Measurements from ENCODE around the gene SLC23A2.

The SLC23A2 gene

GRCh38 chr20:4876731-4877130 is 124.6 kb downstream of the SLC23A2 start:
- Histone ChIP-seq H3K14ac (ENCODE audit: low read length) (no peak overlapping the region), H3K79me1 (ENCODE audit: low read depth, low read length) (no peaks in the 10 kb centered on the region), H3K9ac (ENCODE audit: low read depth, low read length, poor library complexity) (no peak overlapping the region), H3K4me3 (ENCODE audit: low read length in 2 of 2) (no peak overlapping the region), H2BK12ac (ENCODE audit: low read length) (no peak overlapping the region), H4K91ac (ENCODE audit: low read depth, low read length, poor library complexity) (no peak overlapping the region), H2AK5ac (ENCODE audit: low read depth, low read length) (no peak overlapping the region), H4K8ac (ENCODE audit: low read depth, low read length) (no peak overlapping the region), H3K27me3 (ENCODE audit: control insufficient read depth in 3 of 3, insufficient read depth in 3 of 3, low read depth in 1 of 3, low read length in 3 of 3) (no peaks in the 10 kb centered on the region), H3K18ac (ENCODE audit: low read length) (no peak overlapping the region), H3K23ac (ENCODE audit: low read depth, low read length, poor library complexity) (no peak overlapping the region), H3K4ac (ENCODE audit: low read length) (no peak overlapping the region), H3K36me3 (replicated peaks in 1 of 2; ENCODE audit: control insufficient read depth in 2 of 2, insufficient read depth in 2 of 2, low read length in 2 of 2) (peaks cover 3 to 36% of the 10 kb centered on the region in 2 donors), H2AFZ (ENCODE audit: low read length) (no peak overlapping the region), H2BK120ac (ENCODE audit: low read depth, low read length) (no peak overlapping the region), H3K9me3 (replicated peaks in 1 of 2; ENCODE audit: control insufficient read depth in 2 of 2, insufficient read depth in 1 of 2, low read depth in 1 of 2, low read length in 2 of 2) (no peaks in the 10 kb centered on the region), H2BK5ac (ENCODE audit: low read length) (no peak overlapping the region), H3K4me1 (ENCODE audit: control insufficient read depth in 2 of 2, insufficient read depth in 1 of 2, low read depth in 1 of 2, low read length in 2 of 2) (peaks cover 0 to 9% of the 10 kb centered on the region in 2 donors), H3K4me2 (ENCODE audit: insufficient read depth, low read length, poor library complexity, severe bottlenecking) (no peak overlapping the region), H3K27ac (replicated peaks; ENCODE audit: low read length) (no peak overlapping the region), H2BK15ac (ENCODE audit: low read length) (no peak overlapping the region)
- no peak for DNase-seq (ENCODE audit: low spot score)
- no CpG with 5 or more reads among the region's 5 CpGs for WGBS, 2 donors (ENCODE audit: extremely low coverage in 2 of 2, insufficient read length in 2 of 2, insufficient replicate concordance in 1 of 2)

- Histone ChIP-seq H2BK120ac (ENCODE audit: low read depth, low read length) (no peak overlapping the region), H3K27me3 (ENCODE audit: control insufficient read depth in 3 of 3, insufficient read depth in 3 of 3, low read depth in 1 of 3, low read length in 3 of 3) (no peaks in the 10 kb centered on the region), H2AFZ (ENCODE audit: low read length) (no peak overlapping the region), H2AK5ac (ENCODE audit: low read depth, low read length) (no peak overlapping the region), H3K79me1 (ENCODE audit: low read depth, low read length) (no peaks in the 10 kb centered on the region), H3K4me1 (ENCODE audit: control insufficient read depth in 2 of 2, insufficient read depth in 1 of 2, low read depth in 1 of 2, low read length in 2 of 2) (peaks cover 0 to 9% of the 10 kb centered on the region in 2 donors), H2BK12ac (ENCODE audit: low read length) (no peak overlapping the region), H3K36me3 (replicated peaks in 1 of 2; ENCODE audit: control insufficient read depth in 2 of 2, insufficient read depth in 2 of 2, low read length in 2 of 2) (peaks cover 3 to 33% of the 10 kb centered on the region in 2 donors), H2BK15ac (ENCODE audit: low read length) (no peak overlapping the region), H4K91ac (ENCODE audit: low read depth, low read length, poor library complexity) (no peak overlapping the region), H3K18ac (ENCODE audit: low read length) (no peak overlapping the region), H3K9me3 (replicated peaks in 1 of 2; ENCODE audit: control insufficient read depth in 2 of 2, insufficient read depth in 1 of 2, low read depth in 1 of 2, low read length in 2 of 2) (no peaks in the 10 kb centered on the region), H3K9ac (ENCODE audit: low read depth, low read length, poor library complexity) (no peak overlapping the region), H2BK5ac (ENCODE audit: low read length) (no peak overlapping the region), H3K23ac (ENCODE audit: low read depth, low read length, poor library complexity) (no peak overlapping the region), H3K4ac (ENCODE audit: low read length) (no peak overlapping the region), H3K4me3 (ENCODE audit: low read length in 2 of 2) (no peak overlapping the region), H4K8ac (ENCODE audit: low read depth, low read length) (no peak overlapping the region), H3K27ac (replicated peaks; ENCODE audit: low read length) (no peak overlapping the region), H3K4me2 (ENCODE audit: insufficient read depth, low read length, poor library complexity, severe bottlenecking) (no peak overlapping the region), H3K14ac (ENCODE audit: low read length) (no peak overlapping the region)
- WGBS, 2 donors (ENCODE audit: extremely low coverage in 2 of 2, insufficient read length in 2 of 2, insufficient replicate concordance in 1 of 2): no CpG with 5 or more reads among the region's 4 CpGs
- no peak for DNase-seq (ENCODE audit: low spot score)
Measured at GRCh38 chr20:4876301-4876700, 125.0 kb downstream of the SLC23A2 start.

- Histone ChIP-seq H4K8ac (ENCODE audit: low read depth, low read length) (no peak overlapping the region), H3K36me3 (replicated peaks in 1 of 2; ENCODE audit: control insufficient read depth in 2 of 2, insufficient read depth in 2 of 2, low read length in 2 of 2) (peaks cover 3 to 32% of the 10 kb centered on the region in 2 donors), H2BK12ac (ENCODE audit: low read length) (no peak overlapping the region), H2BK120ac (ENCODE audit: low read depth, low read length) (no peak overlapping the region), H4K91ac (ENCODE audit: low read depth, low read length, poor library complexity) (no peak overlapping the region), H2BK5ac (ENCODE audit: low read length) (no peak overlapping the region), H3K4ac (ENCODE audit: low read length) (no peak overlapping the region), H2BK15ac (ENCODE audit: low read length) (no peak overlapping the region), H3K4me1 (ENCODE audit: control insufficient read depth in 2 of 2, insufficient read depth in 1 of 2, low read depth in 1 of 2, low read length in 2 of 2) (peaks cover 0 to 7% of the 10 kb centered on the region in 2 donors), H3K27me3 (ENCODE audit: control insufficient read depth in 3 of 3, insufficient read depth in 3 of 3, low read depth in 1 of 3, low read length in 3 of 3) (no peaks in the 10 kb centered on the region), H3K9me3 (replicated peaks in 1 of 2; ENCODE audit: control insufficient read depth in 2 of 2, insufficient read depth in 1 of 2, low read depth in 1 of 2, low read length in 2 of 2) (no peaks in the 10 kb centered on the region), H3K23ac (ENCODE audit: low read depth, low read length, poor library complexity) (no peak overlapping the region), H2AK5ac (ENCODE audit: low read depth, low read length) (no peak overlapping the region), H3K27ac (replicated peaks; ENCODE audit: low read length) (no peak overlapping the region), H3K79me1 (ENCODE audit: low read depth, low read length) (no peaks in the 10 kb centered on the region), H3K4me3 (ENCODE audit: low read length in 2 of 2) (no peak overlapping the region), H3K18ac (ENCODE audit: low read length) (no peak overlapping the region), H2AFZ (ENCODE audit: low read length) (no peak overlapping the region), H3K9ac (ENCODE audit: low read depth, low read length, poor library complexity) (no peak overlapping the region), H3K14ac (ENCODE audit: low read length) (no peak overlapping the region), H3K4me2 (ENCODE audit: insufficient read depth, low read length, poor library complexity, severe bottlenecking) (no peak overlapping the region)
- WGBS, 2 donors (ENCODE audit: extremely low coverage in 2 of 2, insufficient read length in 2 of 2, insufficient replicate concordance in 1 of 2): no CpG with 5 or more reads among the region's 16 CpGs
- no peak for DNase-seq (ENCODE audit: low spot score)
Measured at GRCh38 chr20:4875578-4876067, 125.7 kb downstream of the SLC23A2 start.

- no CpG with 5 or more reads among the region's 2 CpGs for WGBS, 2 donors (ENCODE audit: extremely low coverage in 2 of 2, insufficient read length in 2 of 2, insufficient replicate concordance in 1 of 2)
Measured at GRCh38 chr20:4873396-4873795, 127.9 kb downstream of the SLC23A2 start.

More at GRCh38 chr20:4873396-4873795, 127.9 kb downstream of the SLC23A2 start:
- Histone ChIP-seq H2BK15ac (ENCODE audit: low read length) (no peak overlapping the region), H3K4me1 (ENCODE audit: control insufficient read depth in 2 of 2, insufficient read depth in 1 of 2, low read depth in 1 of 2, low read length in 2 of 2) (peaks cover 0 to 3% of the 10 kb centered on the region in 2 donors), H3K27me3 (ENCODE audit: control insufficient read depth in 3 of 3, insufficient read depth in 3 of 3, low read depth in 1 of 3, low read length in 3 of 3) (no peaks in the 10 kb centered on the region), H2AFZ (ENCODE audit: low read length) (no peak overlapping the region), H3K27ac (replicated peaks; ENCODE audit: low read length) (no peak overlapping the region), H3K36me3 (replicated peaks in 1 of 2; ENCODE audit: control insufficient read depth in 2 of 2, insufficient read depth in 2 of 2, low read length in 2 of 2) (peaks cover 4 to 39% of the 10 kb centered on the region in 2 donors), H2BK5ac (ENCODE audit: low read length) (peak overlapping the region; percentile 62), H3K14ac (ENCODE audit: low read length) (no peak overlapping the region), H3K23ac (ENCODE audit: low read depth, low read length, poor library complexity) (no peak overlapping the region), H2AK5ac (ENCODE audit: low read depth, low read length) (no peak overlapping the region), H3K4me2 (ENCODE audit: insufficient read depth, low read length, poor library complexity, severe bottlenecking) (no peak overlapping the region), H2BK12ac (ENCODE audit: low read length) (no peak overlapping the region), H3K4ac (ENCODE audit: low read length) (no peak overlapping the region), H4K8ac (ENCODE audit: low read depth, low read length) (no peak overlapping the region), H3K9me3 (replicated peaks in 1 of 2; ENCODE audit: control insufficient read depth in 2 of 2, insufficient read depth in 1 of 2, low read depth in 1 of 2, low read length in 2 of 2) (no peaks in the 10 kb centered on the region), H3K4me3 (ENCODE audit: low read length in 2 of 2) (no peak overlapping the region), H2BK120ac (ENCODE audit: low read depth, low read length) (no peak overlapping the region), H3K9ac (ENCODE audit: low read depth, low read length, poor library complexity) (no peak overlapping the region), H4K91ac (ENCODE audit: low read depth, low read length, poor library complexity) (no peak overlapping the region), H3K79me1 (ENCODE audit: low read depth, low read length) (no peaks in the 10 kb centered on the region), H3K18ac (ENCODE audit: low read length) (peak overlapping the region; percentile 25)
- DNase-seq (ENCODE audit: low spot score): no peak

Measured in neuronal stem cell (in vitro differentiated cells).